Measurements from ENCODE around the gene MYO16. TPM values are rescaled to one million over a fixed set of nuclear protein-coding genes. Genes with fewer than 3 reads are reported as not detected.

The MYO16 gene
- total and polyA plus RNA-seq, 9 donors, result under 0.01 to 0.37 (median 0.16) TPM; not detected in 2

- no peaks in the 10 kb centered on the region for H3K36me3 ChIP-seq
- no peaks in the 10 kb centered on the region for H3K9me3 ChIP-seq
- H3K4me3 ChIP-seq, result no peak overlapping the region
- no peaks in the 10 kb centered on the region for H3K4me1 ChIP-seq (ENCODE audit: insufficient read depth)
- DNase-seq, result no peak
- H3K27ac ChIP-seq, result no peak overlapping the region
- intact Hi-C loops (cut with DNase I), result no loop called here
- whole genome bisulfite sequencing, 3 donors, result 55 to 71% (median 67%) methylated on average over 6 of the region's 6 CpGs
- TF ChIP-seq POLR2A (IDR thresholded peaks at IDR 0.05) (no peak), EP300 (IDR thresholded peaks at IDR 0.05) (no peak), CTCF (IDR thresholded peaks at IDR 0.05) (no peak)
- H3K27me3 ChIP-seq, result no peaks in the 10 kb centered on the region
These were observed 465.7 kb downstream of the MYO16 start for GRCh38 chr13:109095126-109095525.

GRCh38 chr13:109096101-109096500, 466.7 kb downstream of the MYO16 start:
- no peak overlapping the region for H3K27ac ChIP-seq
- WGBS, 3 donors, result 64 to 83% (median 80%) methylated on average over 6 of the region's 6 CpGs
- DNase-seq, result no peak

GRCh38 chr13:109100705-109101304, 471.4 kb downstream of the MYO16 start:
- no peak overlapping the region for H3K4me3 ChIP-seq
- H3K27ac ChIP-seq, result no peak overlapping the region
- H3K27me3 ChIP-seq, result no peaks in the 10 kb centered on the region
- no peak for DNase-seq
- no peaks in the 10 kb centered on the region for H3K9me3 ChIP-seq
- no peaks in the 10 kb centered on the region for H3K36me3 ChIP-seq
- H3K4me1 ChIP-seq (ENCODE audit: insufficient read depth), result no peaks in the 10 kb centered on the region
- TF ChIP-seq CTCF (IDR thresholded peaks at IDR 0.05), result no peak
- TF ChIP-seq EP300 (IDR thresholded peaks at IDR 0.05), result no peak
- TF ChIP-seq POLR2A (IDR thresholded peaks at IDR 0.05), result no peak
- intact Hi-C loops (cut with DNase I), result no loop called here
- WGBS, 3 donors, result 53 to 64% (median 59%) methylated on average over 8 of the region's 8 CpGs

More at GRCh38 chr13:109096101-109096500, 466.7 kb downstream of the MYO16 start:
- intact Hi-C loops (cut with DNase I), result no loop called here
- TF ChIP-seq POLR2A (IDR thresholded peaks at IDR 0.05), result no peak
- no peak for TF ChIP-seq EP300 (IDR thresholded peaks at IDR 0.05)
- no peak for TF ChIP-seq CTCF (IDR thresholded peaks at IDR 0.05)
- Histone ChIP-seq H3K4me3 (no peak overlapping the region), H3K4me1 (ENCODE audit: insufficient read depth) (no peaks in the 10 kb centered on the region), H3K27me3 (no peaks in the 10 kb centered on the region), H3K9me3 (no peaks in the 10 kb centered on the region), H3K36me3 (no peaks in the 10 kb centered on the region)

- H3K27me3 ChIP-seq, result no peaks in the 10 kb centered on the region
- TF ChIP-seq POLR2A (IDR thresholded peaks at IDR 0.05), result no peak
- no peak for TF ChIP-seq EP300 (IDR thresholded peaks at IDR 0.05)
- no peak for TF ChIP-seq CTCF (IDR thresholded peaks at IDR 0.05)
- WGBS, 3 donors, result 74 to 80% (median 76%) methylated on average over 3 of the region's 3 CpGs
- DNase-seq, result no peak
- H3K4me3 ChIP-seq, result no peak overlapping the region
- H3K27ac ChIP-seq, result no peak overlapping the region
- intact Hi-C loops (cut with DNase I), result no loop called here
- H3K4me1 ChIP-seq (ENCODE audit: insufficient read depth), result no peaks in the 10 kb centered on the region
- no peaks in the 10 kb centered on the region for H3K36me3 ChIP-seq
- no peaks in the 10 kb centered on the region for H3K9me3 ChIP-seq
These were observed 472.2 kb downstream of the MYO16 start for GRCh38 chr13:109101550-109102144.

Data from ovary (tissue), 9 donors.